Activated T-cell treated with anti-CD3 and anti-CD28 coated beads, Interleukin-2, amount 50 U/mL, for 24 hours (primary cell): Measurements from ENCODE around the gene STPG2.

Experiments used
- DNase-seq: peaks from one replicate; pipeline ENCODE4 v3.0.0-alpha.2; 2020
- H3K27ac Mint-ChIP-seq: 2 replicates; pipeline ENCODE4 v1.8.0; 2020; ENCODE audit warnings: mild to moderate bottlenecking, mixed read lengths
- H3K27me3 Mint-ChIP-seq: 2 replicates; pipeline ENCODE4 v1.8.0; 2020; ENCODE audit warnings: mixed read lengths
- H3K36me3 Mint-ChIP-seq: 2 replicates; pipeline ENCODE4 v1.8.0; 2020; ENCODE audit warnings: low read depth, mixed read lengths
- H3K4me1 Mint-ChIP-seq: 2 replicates; pipeline ENCODE4 v1.8.0; 2020; ENCODE audit warnings: low read depth, mixed read lengths
- H3K4me3 Mint-ChIP-seq: 2 replicates; pipeline ENCODE4 v1.8.0; 2020; ENCODE audit warnings: mild to moderate bottlenecking, moderate library complexity, mixed read lengths
- H3K9me3 Mint-ChIP-seq: 2 replicates; pipeline ENCODE4 v1.8.0; 2020; ENCODE audit warnings: mixed read lengths

The STPG2 gene

DNA sequence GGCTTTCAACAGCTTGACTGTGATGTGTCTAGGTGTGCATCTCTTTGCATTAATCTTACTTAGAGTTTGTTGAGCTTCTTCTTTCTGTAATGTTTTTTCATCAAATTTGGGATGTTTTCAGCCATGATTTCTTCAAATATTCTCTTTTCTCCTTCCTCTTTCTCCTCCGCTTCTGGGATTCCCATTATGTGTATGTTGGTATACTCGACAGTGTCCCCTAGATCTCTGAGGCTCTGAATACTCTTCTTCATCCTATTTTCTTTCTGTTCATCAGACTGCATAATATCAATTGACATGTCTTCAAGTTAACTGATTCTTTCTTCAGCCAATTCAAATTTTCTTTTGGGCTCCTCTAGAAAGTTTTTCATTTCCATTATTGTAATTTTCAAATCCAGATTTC lies 25.9 kb downstream of the STPG2 start:
- H3K27ac Mint-ChIP-seq: no peak overlapping the region
- no peaks in the 10 kb centered on the region for H3K4me1 Mint-ChIP-seq
- H3K4me3 Mint-ChIP-seq: no peak overlapping the region
- H3K9me3 Mint-ChIP-seq: peaks cover 18% of the 10 kb centered on the region
- H3K27me3 Mint-ChIP-seq: peaks cover 4% of the 10 kb centered on the region
- DNase-seq: no peak
- no peaks in the 10 kb centered on the region for H3K36me3 Mint-ChIP-seq

- H3K4me3 Mint-ChIP-seq: no peak overlapping the region
- DNase-seq: no peak
Observed at GRCh38 chr4:98113012-98113411, 30.3 kb downstream of the STPG2 start.

GRCh38 chr4:98110929-98111328 lies 32.3 kb downstream of the STPG2 start:
- no peak overlapping the region for H3K27ac Mint-ChIP-seq
- H3K4me1 Mint-ChIP-seq: no peaks in the 10 kb centered on the region
- no peaks in the 10 kb centered on the region for H3K36me3 Mint-ChIP-seq
- no peak for DNase-seq
- peaks cover 4% of the 10 kb centered on the region for H3K27me3 Mint-ChIP-seq
- no peak overlapping the region for H3K4me3 Mint-ChIP-seq
- no peaks in the 10 kb centered on the region for H3K9me3 Mint-ChIP-seq

More at GRCh38 chr4:98113012-98113411, 30.3 kb downstream of the STPG2 start:
- Mint-ChIP-seq H3K36me3 (no peaks in the 10 kb centered on the region), H3K4me1 (no peaks in the 10 kb centered on the region), H3K9me3 (peaks cover 7% of the 10 kb centered on the region), H3K27ac (no peak overlapping the region), H3K27me3 (peaks cover 2% of the 10 kb centered on the region)

- Mint-ChIP-seq H3K4me3 (no peak overlapping the region), H3K4me1 (no peaks in the 10 kb centered on the region), H3K27ac (no peak overlapping the region), H3K9me3 (no peaks in the 10 kb centered on the region), H3K36me3 (no peaks in the 10 kb centered on the region), H3K27me3 (peaks cover 4% of the 10 kb centered on the region)
- no peak for DNase-seq
Observed at GRCh38 chr4:98110214-98110613, 33.1 kb downstream of the STPG2 start.

DNA sequence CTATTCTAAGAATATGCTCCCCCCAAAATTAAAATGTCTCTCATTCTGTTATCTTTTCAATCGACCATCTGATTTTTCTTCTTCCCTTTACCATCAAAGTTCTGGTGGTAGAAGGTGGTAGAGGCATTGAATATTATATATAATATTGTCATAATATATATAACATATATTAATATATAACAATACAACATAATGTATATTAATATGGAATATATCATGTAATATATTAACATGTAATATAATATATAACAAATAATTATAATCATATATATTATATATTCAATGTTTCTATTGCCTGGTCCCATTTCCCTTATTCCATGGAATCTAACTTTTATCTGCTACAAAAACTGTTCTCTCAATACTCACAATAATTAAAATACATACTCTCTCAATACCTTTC lies 40.6 kb downstream of the STPG2 start:
- Mint-ChIP-seq H3K27me3 (no peaks in the 10 kb centered on the region), H3K36me3 (no peaks in the 10 kb centered on the region), H3K9me3 (no peaks in the 10 kb centered on the region), H3K4me1 (no peaks in the 10 kb centered on the region), H3K4me3 (no peak overlapping the region), H3K27ac (no peak overlapping the region)
- no peak for DNase-seq

GRCh38 chr4:98101988-98102387 lies 41.3 kb downstream of the STPG2 start:
- H3K9me3 Mint-ChIP-seq: no peaks in the 10 kb centered on the region
- H3K27ac Mint-ChIP-seq: no peak overlapping the region
- DNase-seq: no peak
- H3K27me3 Mint-ChIP-seq: no peaks in the 10 kb centered on the region
- H3K36me3 Mint-ChIP-seq: no peaks in the 10 kb centered on the region
- no peaks in the 10 kb centered on the region for H3K4me1 Mint-ChIP-seq
- H3K4me3 Mint-ChIP-seq: no peak overlapping the region

GRCh38 chr4:98098764-98099163 lies 44.5 kb downstream of the STPG2 start:
- Mint-ChIP-seq H3K9me3 (no peaks in the 10 kb centered on the region), H3K27me3 (no peaks in the 10 kb centered on the region), H3K27ac (no peak overlapping the region), H3K4me1 (no peaks in the 10 kb centered on the region), H3K4me3 (no peak overlapping the region), H3K36me3 (no peaks in the 10 kb centered on the region)
- DNase-seq: no peak

DNA sequence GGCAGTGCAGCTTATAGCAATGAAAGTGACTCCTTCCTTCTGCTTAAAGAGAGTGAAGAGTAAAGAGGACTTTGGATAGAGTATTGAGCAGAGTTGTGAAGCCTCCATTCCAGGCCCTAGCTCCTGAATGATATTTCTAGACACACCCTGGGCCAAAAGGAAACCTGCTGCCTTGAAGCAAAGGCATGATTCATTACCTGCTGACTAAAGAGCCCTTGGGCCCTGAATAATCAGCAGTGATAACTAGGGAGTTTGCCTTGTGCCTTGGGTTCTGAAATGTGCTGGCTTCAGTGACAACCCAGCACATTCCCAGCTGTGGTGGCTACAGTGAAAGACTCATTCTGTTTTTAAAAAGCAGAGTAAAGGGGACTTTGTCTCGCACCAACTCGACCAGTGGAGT lies 49.2 kb downstream of the STPG2 start:
- Mint-ChIP-seq H3K9me3 (no peaks in the 10 kb centered on the region), H3K27ac (no peak overlapping the region), H3K4me3 (no peak overlapping the region), H3K36me3 (no peaks in the 10 kb centered on the region), H3K4me1 (no peaks in the 10 kb centered on the region), H3K27me3 (peaks cover 7% of the 10 kb centered on the region)
- DNase-seq: no peak

GRCh38 chr4:98093662-98094061 lies 49.6 kb downstream of the STPG2 start:
- Mint-ChIP-seq H3K27me3 (peaks cover 7% of the 10 kb centered on the region), H3K36me3 (no peaks in the 10 kb centered on the region), H3K27ac (no peak overlapping the region), H3K4me3 (no peak overlapping the region), H3K9me3 (no peaks in the 10 kb centered on the region), H3K4me1 (no peaks in the 10 kb centered on the region)
- no peak for DNase-seq

DNA sequence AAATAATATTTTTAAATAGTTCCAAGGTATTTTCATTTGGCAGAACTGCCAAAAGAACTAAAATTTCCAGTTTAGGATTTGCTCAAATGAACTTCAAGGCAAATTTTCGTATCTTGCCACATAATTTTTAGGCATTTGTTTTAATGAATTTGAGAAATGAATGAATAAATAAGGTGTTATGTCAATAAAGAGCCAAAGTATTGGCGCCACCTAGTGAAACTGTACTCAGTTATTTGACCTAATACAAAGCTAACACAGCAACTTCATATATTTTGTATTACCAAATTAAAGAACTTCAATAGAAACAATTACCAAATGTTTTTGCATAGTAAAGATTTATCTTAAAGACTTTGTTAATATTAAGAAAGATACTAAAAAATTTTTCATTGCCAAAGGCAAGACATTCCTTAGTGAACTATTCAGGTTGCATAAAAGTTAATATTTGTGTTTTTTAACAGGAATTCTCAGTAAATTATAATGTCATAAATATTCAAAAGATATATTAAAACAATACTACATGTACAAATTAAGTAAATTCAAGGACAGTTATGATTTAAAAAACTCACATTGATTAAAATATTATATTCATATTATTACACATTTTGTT lies 50.3 kb downstream of the STPG2 start:
- Mint-ChIP-seq H3K9me3 (no peaks in the 10 kb centered on the region), H3K4me3 (no peak overlapping the region), H3K27ac (no peak overlapping the region), H3K4me1 (no peaks in the 10 kb centered on the region), H3K27me3 (peaks cover 7% of the 10 kb centered on the region), H3K36me3 (no peaks in the 10 kb centered on the region)
- DNase-seq: no peak

- H3K36me3 Mint-ChIP-seq: no peaks in the 10 kb centered on the region
- no peak overlapping the region for H3K4me3 Mint-ChIP-seq
- no peak for DNase-seq
- H3K27ac Mint-ChIP-seq: no peak overlapping the region
- H3K9me3 Mint-ChIP-seq: no peaks in the 10 kb centered on the region
- H3K27me3 Mint-ChIP-seq: no peaks in the 10 kb centered on the region
- H3K4me1 Mint-ChIP-seq: no peaks in the 10 kb centered on the region
Observed at GRCh38 chr4:98081936-98082335, 61.3 kb downstream of the STPG2 start.

DNA sequence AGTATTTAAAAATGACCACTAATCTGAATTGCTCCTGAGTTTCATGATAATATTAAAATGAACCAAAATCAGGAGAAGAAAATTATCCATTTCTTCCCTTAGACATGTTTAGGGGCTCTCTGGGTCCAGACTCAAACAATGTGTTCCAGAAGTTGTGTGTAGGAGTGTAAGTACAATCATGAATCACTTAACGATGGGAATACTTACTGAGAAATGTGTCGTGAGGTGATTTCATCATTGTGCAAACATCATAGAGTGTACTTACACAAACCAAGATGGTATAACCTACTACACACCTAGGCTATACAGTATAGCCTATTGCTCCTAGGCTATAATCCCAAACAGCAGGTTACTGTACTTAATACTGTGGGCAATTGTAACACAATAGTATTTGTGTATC lies 74.8 kb downstream of the STPG2 start:
- Mint-ChIP-seq H3K27me3 (peaks cover 6% of the 10 kb centered on the region), H3K27ac (no peak overlapping the region), H3K36me3 (no peaks in the 10 kb centered on the region), H3K9me3 (peaks cover 5% of the 10 kb centered on the region), H3K4me1 (no peaks in the 10 kb centered on the region), H3K4me3 (no peak overlapping the region)
- DNase-seq: no peak

DNA sequence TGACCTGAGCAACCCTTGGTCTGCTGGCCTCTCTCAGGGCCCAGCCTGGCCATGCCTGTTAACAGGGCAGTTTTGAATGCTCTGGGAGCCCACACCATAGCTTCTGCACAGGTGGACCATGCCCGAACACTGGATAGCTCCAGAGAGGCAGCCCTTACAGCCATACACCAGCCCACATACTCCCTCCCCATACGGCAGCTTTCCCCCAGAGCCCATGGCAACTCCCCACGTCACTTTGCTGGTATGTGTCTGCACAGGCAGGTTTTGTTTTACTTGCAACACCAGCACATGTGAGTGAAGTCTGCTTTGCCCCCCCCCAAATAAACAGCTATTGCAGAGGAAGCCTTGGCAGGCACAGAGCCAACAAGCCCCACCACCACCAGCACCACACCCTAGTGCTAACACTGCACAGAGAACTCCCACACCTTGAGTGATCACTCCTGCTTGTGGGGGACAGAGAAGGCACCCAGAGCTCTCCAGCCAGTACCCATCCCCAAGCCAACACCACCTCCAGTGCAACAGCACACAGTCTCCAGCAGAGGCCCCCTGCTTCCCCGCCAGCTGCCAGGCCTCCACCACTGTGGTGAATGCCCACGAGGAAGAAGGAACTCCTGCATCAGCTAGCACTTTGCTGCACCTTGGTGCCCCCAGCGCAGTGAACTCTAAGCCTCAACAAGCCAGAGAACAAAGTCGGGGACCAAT lies 87.3 kb downstream of the STPG2 start:
- Mint-ChIP-seq H3K27ac (no peak overlapping the region), H3K36me3 (no peaks in the 10 kb centered on the region), H3K4me3 (no peak overlapping the region), H3K9me3 (peaks cover 23% of the 10 kb centered on the region), H3K27me3 (peaks cover 12% of the 10 kb centered on the region), H3K4me1 (no peaks in the 10 kb centered on the region)
- DNase-seq: no peak

DNA sequence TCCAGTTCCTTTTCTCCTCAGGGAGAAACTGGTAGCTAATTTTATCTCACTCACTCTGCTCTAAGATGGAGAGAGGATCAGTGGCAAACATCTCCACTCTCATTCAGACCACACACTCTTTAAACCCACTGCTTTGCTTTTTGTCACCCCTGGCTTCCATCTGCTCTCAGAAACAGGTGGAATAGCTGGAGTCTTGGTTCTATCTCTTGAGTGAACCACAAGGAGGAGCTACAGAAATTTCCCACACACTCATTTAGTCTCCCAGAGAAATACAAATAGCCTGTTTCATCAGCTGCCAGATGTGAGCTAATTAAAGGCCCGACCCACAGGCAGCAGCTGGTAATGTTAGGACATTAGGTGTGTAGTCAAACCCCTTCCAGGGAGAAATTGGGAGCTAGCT lies 96.6 kb downstream of the STPG2 start:
- Mint-ChIP-seq H3K36me3 (no peaks in the 10 kb centered on the region), H3K27me3 (peaks cover 5% of the 10 kb centered on the region), H3K4me1 (no peaks in the 10 kb centered on the region), H3K9me3 (no peaks in the 10 kb centered on the region), H3K27ac (no peak overlapping the region), H3K4me3 (no peak overlapping the region)
- DNase-seq: no peak

DNA sequence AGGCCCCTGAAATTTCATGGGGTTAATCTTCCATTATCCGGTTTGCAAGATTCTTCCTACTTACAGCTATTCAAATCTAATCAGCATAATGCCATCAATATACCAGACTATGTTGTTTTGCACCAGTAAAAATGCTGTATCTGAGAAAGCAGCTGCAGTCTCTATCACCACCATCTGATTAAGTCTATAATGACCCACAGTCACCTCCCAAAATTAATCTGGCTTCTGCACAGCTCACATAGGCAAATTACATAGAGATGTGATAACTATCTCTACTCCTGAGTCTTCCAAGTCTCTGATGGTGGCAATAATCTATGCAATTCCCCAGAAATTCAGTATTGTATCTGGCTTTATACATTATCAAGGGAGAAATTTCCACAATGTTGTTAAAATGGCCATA lies 113.2 kb downstream of the STPG2 start:
- H3K36me3 Mint-ChIP-seq: no peaks in the 10 kb centered on the region

More for the DNA sequence above, 113.2 kb downstream of the STPG2 start:
- no peak overlapping the region for H3K4me3 Mint-ChIP-seq
- no peaks in the 10 kb centered on the region for H3K27me3 Mint-ChIP-seq
- H3K9me3 Mint-ChIP-seq: peaks cover 16% of the 10 kb centered on the region
- H3K27ac Mint-ChIP-seq: no peak overlapping the region
- DNase-seq: no peak
- no peaks in the 10 kb centered on the region for H3K4me1 Mint-ChIP-seq
